IMR-90 (cell line): Measurements from ENCODE around the gene RADIL. TPM values are rescaled to one million over a fixed set of nuclear protein-coding genes. Genes with fewer than 3 reads are reported as not detected.

Experiments used
- ATAC-seq: fragments of 200-7000 bp; cut with Tn5 transposase; 2 replicates; pipeline ENCODE4 v1.9.1; 2020; ENCODE audit warnings: low read depth, mild to moderate bottlenecking, moderate library complexity
- Bru-seq: library from RNA; stranded (reverse); fragments of 400-500 nt; gene quantifications from one replicate; lab custom pipeline; 2021; lab: Mats Ljungman, UMichigan
- BruChase-seq, 2 experiments: library from RNA; stranded (reverse); fragments of 400-500 nt; gene quantifications; one replicate each; lab custom pipeline; 2021; lab: Mats Ljungman, UMichigan
- BruUV-seq: library from RNA; stranded (reverse); fragments of 400-500 nt; replicated peaks from 2 replicates; lab custom pipeline; 2021; lab: Mats Ljungman, UMichigan
- CTCF ChIA-PET: fragments of 300-600 bp; formaldehyde crosslinking; extraction: SDS; loops from one replicate; lab custom pipeline; 2021; ENCODE audit warnings: antibody characterized with exemption; lab: Yijun Ruan, JAX
- POLR2A ChIA-PET: fragments of 300-600 bp; sonication (Branson Sonifier 250); formaldehyde crosslinking; loops from one replicate; lab custom pipeline; 2022; ENCODE audit warnings: antibody characterized with exemption; ENCODE audit not compliant: unreplicated experiment; lab: Charles Lee
- DNase-seq: peaks from one replicate; pipeline ENCODE4 v3.0.0; 2013
- H2AFZ ChIP-seq: replicated peaks from 2 replicates; pipeline ENCODE3; 2013; ENCODE audit warnings: low read length, mild to moderate bottlenecking; ENCODE audit not compliant: poor library complexity
- H2AK5ac ChIP-seq: 2 replicates; pipeline ENCODE4 v1.6.1; 2013; ENCODE audit warnings: low read depth, low read length, inconsistent platforms
- H2AK9ac ChIP-seq: replicated peaks from 2 replicates; pipeline ENCODE3; 2013; ENCODE audit warnings: mild to moderate bottlenecking, low read depth, low read length, moderate library complexity; ENCODE audit not compliant: poor library complexity
- H2BK120ac ChIP-seq: 2 replicates; pipeline ENCODE4 v1.6.1; 2013; ENCODE audit warnings: low read depth, low read length, inconsistent platforms
- H2BK15ac ChIP-seq: 3 replicates; pipeline ENCODE4 v1.6.1; 2013; ENCODE audit warnings: low read depth, low read length, inconsistent platforms
- H2BK20ac ChIP-seq: 2 replicates; pipeline ENCODE4 v1.6.1; 2013; ENCODE audit warnings: low read depth, mild to moderate bottlenecking, inconsistent platforms, low read length, moderate library complexity
- H2BK5ac ChIP-seq: 2 replicates; pipeline ENCODE4 v1.6.1; 2013; ENCODE audit warnings: mild to moderate bottlenecking, low read depth, low read length, inconsistent platforms; ENCODE audit not compliant: poor library complexity, severe bottlenecking
- H3K14ac ChIP-seq: replicated peaks from 2 replicates; pipeline ENCODE4 v1.6.1; 2013; ENCODE audit warnings: low read depth, low read length, inconsistent platforms
- H3K18ac ChIP-seq: 2 replicates; pipeline ENCODE4 v1.6.1; 2013; ENCODE audit warnings: low read depth, low read length, control low read depth
- H3K23ac ChIP-seq: 2 replicates; pipeline ENCODE4 v1.6.1; 2013; ENCODE audit warnings: low read depth, low read length, inconsistent platforms
- H3K27ac ChIP-seq: 2 replicates; pipeline ENCODE4 v1.5.1; 2013; ENCODE audit warnings: mild to moderate bottlenecking, control low read depth, low read length; ENCODE audit not compliant: insufficient read depth
- H3K27me3 ChIP-seq: 2 replicates; pipeline ENCODE4 v1.6.1; 2013; ENCODE audit warnings: low read length; ENCODE audit not compliant: control insufficient read depth, insufficient read depth
- H3K36me3 ChIP-seq: 2 replicates; pipeline ENCODE4 v1.6.1; 2013; ENCODE audit warnings: low read length, mixed read lengths; ENCODE audit not compliant: control insufficient read depth, insufficient read depth
- H3K4ac ChIP-seq: 2 replicates; pipeline ENCODE4 v1.6.1; 2013; ENCODE audit warnings: low read depth, low read length, inconsistent platforms
- H3K4me1 ChIP-seq: 2 replicates; pipeline ENCODE4 v1.6.1; 2013; ENCODE audit warnings: low read length, mixed read lengths; ENCODE audit not compliant: control insufficient read depth, insufficient read depth
- H3K4me2 ChIP-seq: 2 replicates; pipeline ENCODE4 v1.6.1; 2013; ENCODE audit warnings: low read depth, mild to moderate bottlenecking, control low read depth, low read length, moderate library complexity
- H3K4me3 ChIP-seq: 2 replicates; pipeline ENCODE4 v1.5.1; 2013; ENCODE audit warnings: low read depth, mild to moderate bottlenecking, control low read depth, low read length, moderate library complexity; ENCODE audit not compliant: insufficient read depth
- H3K56ac ChIP-seq: 2 replicates; pipeline ENCODE4 v1.6.1; 2013; ENCODE audit warnings: low read length, inconsistent platforms; ENCODE audit not compliant: insufficient read depth; ENCODE audit errors: extremely low read depth
- H3K79me1 ChIP-seq, 2 experiments: 2 replicates each; pipeline ENCODE4 v1.6.1; 2013; ENCODE audit warnings: low read length in 2 of 2, inconsistent platforms in 1 of 2, low read depth in 1 of 2
- H3K9ac ChIP-seq: 2 replicates; pipeline ENCODE4 v1.6.1; 2013; ENCODE audit warnings: low read depth, low read length, control low read depth
- H3K9me1 ChIP-seq: 2 replicates; pipeline ENCODE4 v1.6.1; 2013; ENCODE audit warnings: low read length, inconsistent platforms; ENCODE audit not compliant: insufficient read depth
- H3K9me3 ChIP-seq: 2 replicates; pipeline ENCODE4 v1.6.1; 2013; ENCODE audit warnings: low read length; ENCODE audit not compliant: control insufficient read depth, insufficient read depth
- H4K20me1 ChIP-seq: 2 replicates; pipeline ENCODE4 v1.6.1; 2013; ENCODE audit warnings: low read length, inconsistent platforms; ENCODE audit not compliant: insufficient read depth
- H4K5ac ChIP-seq: 2 replicates; pipeline ENCODE4 v1.6.1; 2013; ENCODE audit warnings: mild to moderate bottlenecking, low read depth, low read length, control low read depth
- H4K8ac ChIP-seq, 2 experiments: 2 replicates each; pipeline ENCODE4 v1.6.1; 2013; ENCODE audit warnings: low read depth in 2 of 2, low read length in 2 of 2, control low read depth in 1 of 2, inconsistent platforms in 1 of 2
- H4K91ac ChIP-seq: 2 replicates; pipeline ENCODE4 v1.6.1; 2013; ENCODE audit warnings: low read depth, low read length, inconsistent platforms; ENCODE audit not compliant: insufficient read depth
- BHLHE40 ChIP-seq: fragments of 150-350 bp; IDR thresholded peaks from 2 replicates; pipeline ENCODE4 v1.6.1; 2016; ENCODE audit warnings: mild to moderate bottlenecking, low read depth, low read length
- CTCF ChIP-seq: conservative IDR thresholded peaks from 2 replicates; pipeline ENCODE4 v1.5.1; 2012; ENCODE audit warnings: mild to moderate bottlenecking, low read depth, low read length, improper control_type of control experiment
- MAFK ChIP-seq: IDR thresholded peaks from 2 replicates; pipeline ENCODE4 v1.6.1; 2012; ENCODE audit warnings: low read depth, low read length, improper control_type of control experiment
- MAZ ChIP-seq: IDR thresholded peaks from 2 replicates; pipeline ENCODE4 v1.6.1; 2012; ENCODE audit warnings: low read depth, mild to moderate bottlenecking, low read length, improper control_type of control experiment, moderate library complexity, borderline replicate concordance
- NFE2L2 ChIP-seq: fragments of 150-350 bp; IDR thresholded peaks from 2 replicates; pipeline ENCODE4 v1.6.1; 2016; ENCODE audit warnings: low read depth, mild to moderate bottlenecking, low read length
- POLR2A ChIP-seq: IDR thresholded peaks from 2 replicates; pipeline ENCODE4 v1.6.1; 2012; ENCODE audit warnings: mild to moderate bottlenecking, low read depth, low read length
- RAD21 ChIP-seq: IDR thresholded peaks from 2 replicates; pipeline ENCODE4 v1.6.1; 2012; ENCODE audit warnings: low read length, improper control_type of control experiment
- RCOR1 ChIP-seq: IDR thresholded peaks from 2 replicates; pipeline ENCODE4 v1.6.1; 2012; ENCODE audit warnings: mild to moderate bottlenecking, low read length, improper control_type of control experiment; ENCODE audit not compliant: insufficient replicate concordance
- WGBS, 2 experiments: methylation state at CpG; one replicate each; pipeline versions ENCODE4 v1.1.5 to v1.1.7; 2013; ENCODE audit warnings: missing lambda C conversion rate in 2 of 2; ENCODE audit not compliant: insufficient read length in 1 of 2; ENCODE audit errors: extremely low coverage in 2 of 2; 5-methylcytosine and 5-hydroxymethylcytosine counted together
- dilution Hi-C: fragments of 300-500 bp; cut with HindIII; formaldehyde crosslinking; loops from one replicate; pipeline ENCODE4 v1.14.3; 2018; ENCODE audit warnings: low sequenced_read_pairs; ENCODE audit not compliant: unreplicated experiment
- in situ Hi-C: fragments of 300-500 bp; cut with MboI; formaldehyde crosslinking; loops from 3 replicates; pipeline ENCODE4 v1.14.3; 2019; ENCODE audit warnings: low sequenced_read_pairs, inconsistent platforms, mixed read lengths
- intact Hi-C: fragments of 100-400 bp; cut with micrococcal nuclease; formaldehyde crosslinking; loops from 2 replicates; pipeline ENCODE4 v1.10.0; 2022
- long read RNA-seq: library from polyadenylated mRNA; unstranded; transcript quantifications from one replicate; pipeline ENCODE4 v2.0.0, GENCODE V29; 2021; ENCODE audit not compliant: unreplicated experiment
- polyA plus RNA-seq, 3 experiments: library from polyadenylated mRNA; depleted of rRNA; stranded (reverse); fragments of >200 nt; gene quantifications; 2 replicates each; pipeline ENCODE4 v1.2.3, GENCODE V29; 2012; ENCODE audit warnings: low replicate concordance in 1 of 3
- total RNA-seq: library from RNA; depleted of rRNA; stranded (reverse); fragments of >200 nt; gene quantifications from 2 replicates; pipeline ENCODE4 v1.2.3, GENCODE V29; 2012; rRNA removed
- TF ChIP-seq, protein P1 (sequence below): fragments of 150-350 bp; IDR thresholded peaks from 2 replicates; pipeline ENCODE4 v1.6.1; 2017; ENCODE audit warnings: mild to moderate bottlenecking, antibody characterized with exemption, low read length, low read depth

Gene RADIL, protein sequence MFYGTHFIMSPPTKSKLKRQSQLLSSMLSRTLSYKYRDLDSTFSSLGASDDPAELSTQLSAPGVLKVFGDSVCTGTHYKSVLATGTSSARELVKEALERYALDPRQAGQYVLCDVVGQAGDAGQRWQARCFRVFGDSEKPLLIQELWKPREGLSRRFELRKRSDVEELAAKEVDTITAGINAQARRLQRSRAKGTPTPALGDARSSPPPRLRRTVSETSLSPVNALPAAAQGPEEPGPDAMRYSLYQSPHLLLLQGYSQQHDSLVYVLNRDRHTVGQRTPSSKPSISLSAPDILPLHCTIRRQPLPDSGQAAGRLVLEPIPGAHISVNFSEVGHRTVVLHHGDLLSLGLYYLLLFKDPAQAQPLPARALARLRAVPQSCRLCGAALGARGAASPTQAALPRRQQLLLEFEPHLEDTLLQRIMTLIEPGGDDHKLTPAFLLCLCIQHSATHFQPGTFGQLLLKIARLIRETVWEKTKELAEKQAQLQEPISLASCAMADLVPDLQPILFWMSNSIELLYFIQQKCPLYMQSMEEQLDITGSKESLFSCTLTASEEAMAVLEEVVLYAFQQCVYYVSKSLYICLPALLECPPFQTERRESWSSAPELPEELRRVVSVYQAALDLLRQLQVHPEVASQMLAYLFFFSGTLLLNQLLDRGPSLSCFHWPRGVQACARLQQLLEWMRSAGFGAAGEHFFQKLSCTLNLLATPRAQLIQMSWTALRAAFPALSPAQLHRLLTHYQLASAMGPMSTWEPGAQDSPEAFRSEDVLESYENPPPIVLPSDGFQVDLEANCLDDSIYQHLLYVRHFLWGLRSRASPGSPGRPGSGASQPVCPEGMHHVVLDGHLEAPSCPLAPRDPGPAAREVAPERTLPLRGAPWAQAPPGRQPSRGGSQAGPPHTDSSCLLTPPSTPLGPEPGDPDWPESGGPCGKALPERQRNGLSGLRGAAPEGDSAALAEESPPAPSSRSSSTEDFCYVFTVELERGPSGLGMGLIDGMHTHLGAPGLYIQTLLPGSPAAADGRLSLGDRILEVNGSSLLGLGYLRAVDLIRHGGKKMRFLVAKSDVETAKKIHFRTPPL
- total RNA-seq (0.18 TPM in 1 of 2 replicates, not detected in the other), polyA plus RNA-seq (2012; rRNA removed) (0.36 and 0.48 TPM in 2 replicates), Bru-seq, nascent RNA (percentile 22 among the genes with signal in this experiment), BruChase-seq, experiment 1, labeled RNA remaining after a 6-hour chase (percentile 21 among the genes with signal in this experiment), BruChase-seq, experiment 2, labeled RNA remaining after a 2-hour chase (percentile 22 among the genes with signal in this experiment)
- polyA plus RNA-seq (2012; cell fraction: cytosol; rRNA removed): 0.23 and 0.42 TPM in 2 replicates
- polyA plus RNA-seq (2012; cell fraction: nucleus; rRNA removed; ENCODE audit: low replicate concordance): 0.49 and 0.70 TPM in 2 replicates
- long read RNA-seq: 0 reads

- H3K4me1 ChIP-seq: peaks cover 2% of the 10 kb centered on the region; the same call in 1 of the 2 replicates
- H3K14ac ChIP-seq: no peak within 1 kb of the TSS
- peaks cover 2% of the 10 kb centered on the region for H3K27me3 ChIP-seq
- no peak within 1 kb of the TSS for H2AK5ac ChIP-seq
- H4K8ac ChIP-seq: no peak within 1 kb of the TSS
- H3K9me1 ChIP-seq: no peaks in the 10 kb centered on the region
- intact Hi-C loops: loop anchor here (1.0 to 2.0 kb wide), 2 partner anchors 53 to 85 kb away; no protein-coding TSS in a partner anchor
- DNase-seq (peak; percentile 74), ATAC-seq (peak; percentile 93)
- no peaks in the 10 kb centered on the region for H3K79me1 ChIP-seq
- peak within 1 kb of the TSS; percentile 53 for H3K4me3 ChIP-seq
- dilution Hi-C loops: no loop called here
- H3K4ac ChIP-seq: no peak within 1 kb of the TSS
- no peak within 1 kb of the TSS for H2BK20ac ChIP-seq
- H2BK120ac ChIP-seq: no peak within 1 kb of the TSS
- in situ Hi-C loops: no loop called here
- no TSS peak for BruUV-seq
- ChIA-PET POLR2A (no interaction called here), CTCF (no interaction called here)
- H3K23ac ChIP-seq: 0 out of 2 replicates have a peak within 1 kb of the TSS, but pooled peaks have one; percentile 20
- no peaks in the 10 kb centered on the region for H3K36me3 ChIP-seq
- no peak within 1 kb of the TSS for H4K91ac ChIP-seq
- H2BK5ac ChIP-seq: no peak within 1 kb of the TSS
- WGBS, 2 experiments: 2% methylated on average over 9 of the region's 72 CpGs; no CpG with 5 or more reads in 1 of the 2 experiments
- H3K56ac ChIP-seq: no peak within 1 kb of the TSS
- H2AFZ ChIP-seq: peak within 1 kb of the TSS; percentile 91
- no peak within 1 kb of the TSS for H3K27ac ChIP-seq
- no peak within 1 kb of the TSS for H4K5ac ChIP-seq
- H3K9me3 ChIP-seq: no peaks in the 10 kb centered on the region
- H3K9ac ChIP-seq: no peak within 1 kb of the TSS
- peak within 1 kb of the TSS; percentile 89 for H2AK9ac ChIP-seq
- H3K4me2 ChIP-seq: peak within 1 kb of the TSS; percentile 22
- H2BK15ac ChIP-seq: no peak within 1 kb of the TSS
- H3K18ac ChIP-seq: no peak within 1 kb of the TSS
- H4K20me1 ChIP-seq: no peaks in the 10 kb centered on the region
- TF ChIP-seq NFE2L2 (no peak), CTCF (peak; percentile 63), RAD21 (peak; percentile 37), RCOR1 (no peak), MAZ (no peak), BHLHE40 (no peak), POLR2A (no peak), MAFK (no peak)
- TF ChIP-seq, protein P1, sequence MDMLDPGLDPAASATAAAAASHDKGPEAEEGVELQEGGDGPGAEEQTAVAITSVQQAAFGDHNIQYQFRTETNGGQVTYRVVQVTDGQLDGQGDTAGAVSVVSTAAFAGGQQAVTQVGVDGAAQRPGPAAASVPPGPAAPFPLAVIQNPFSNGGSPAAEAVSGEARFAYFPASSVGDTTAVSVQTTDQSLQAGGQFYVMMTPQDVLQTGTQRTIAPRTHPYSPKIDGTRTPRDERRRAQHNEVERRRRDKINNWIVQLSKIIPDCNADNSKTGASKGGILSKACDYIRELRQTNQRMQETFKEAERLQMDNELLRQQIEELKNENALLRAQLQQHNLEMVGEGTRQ: no peak
These were observed at the start of gene RADIL for GRCh38 chr7:4883372-4884144. TSS of gene RADIL (minus strand) at chr7:4883716. CDS start at chr7:4878139, 5,577 bp downstream.
